Right renal pelvis (tissue), 4 donors: ENCODE data around the gene MUC5B. TPM values are rescaled to one million over a fixed set of nuclear protein-coding genes. Genes with fewer than 3 reads are reported as not detected.
"Not testable (repeated sequence)": the region's sequence is repeated elsewhere in the genome, so short reads cannot be mapped to it uniquely, and the experiment has no call there.

Experiments used
- DNase-seq, 4 donors: peaks; one replicate each; pipeline ENCODE4 v3.0.0-alpha.2; 2013; ENCODE audit warnings: low read depth in 4 of 4, low spot score in 3 of 4, missing footprints in 1 of 4
- polyA plus RNA-seq, 4 donors: library from polyadenylated mRNA; unstranded; fragments of 120-200 nt; gene quantifications; one replicate each; pipeline ENCODE4 v1.2.1, GENCODE V29; 2013; ENCODE audit not compliant: insufficient read length in 4 of 4

MUC5B gene
- under 1 TPM in 3 of 4 donors, not detected in 1; 0.01 to 0.05 (median 0.04) TPM for polyA plus RNA-seq

DNA sequence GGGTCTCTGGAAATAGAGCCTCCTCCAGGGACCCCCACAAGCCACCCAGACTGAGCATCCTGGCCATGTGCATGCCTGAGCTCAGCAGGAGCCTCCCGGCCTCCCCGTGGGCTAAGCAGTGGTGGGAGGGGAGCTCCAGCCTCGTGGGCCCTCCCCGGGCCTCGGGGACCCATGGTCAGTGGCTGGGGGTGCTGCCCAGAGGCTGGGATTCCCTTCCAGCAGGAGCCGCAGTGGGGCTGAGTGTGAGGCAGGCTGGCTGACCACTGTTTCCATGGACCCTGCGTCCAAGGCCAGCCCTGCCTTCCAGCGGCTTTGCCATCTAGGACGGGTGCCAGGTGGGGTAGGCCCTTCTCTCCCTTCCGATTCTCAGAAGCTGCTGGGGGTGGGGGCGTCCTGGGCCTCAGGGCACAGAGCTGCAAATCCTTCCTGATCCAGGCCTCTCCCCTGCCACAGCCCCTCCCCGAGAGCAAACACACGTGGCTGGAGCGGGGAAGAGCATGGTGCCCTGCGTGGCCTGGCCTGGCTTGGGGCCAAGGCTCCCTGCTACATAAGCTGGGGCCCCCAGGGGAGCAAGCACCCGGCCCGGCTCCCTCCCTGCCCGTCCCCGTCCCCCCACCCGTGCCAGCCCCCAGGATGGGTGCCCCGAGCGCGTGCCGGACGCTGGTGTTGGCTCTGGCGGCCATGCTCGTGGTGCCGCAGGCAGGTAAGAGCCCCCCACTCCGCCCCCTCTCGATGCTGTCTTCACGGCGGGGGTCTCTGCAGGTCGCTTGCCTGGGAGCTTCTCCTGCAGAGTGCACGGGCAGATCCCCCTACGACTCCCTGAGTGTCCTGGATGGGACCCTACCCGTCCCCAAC, at the start of gene MUC5B:
Gene MUC5B, plus strand, starts transcription at position 576 of the 855 bp plus-strand sequence. Its CDS starts 58 bp downstream, at position 634.
- no peak for DNase-seq

DNA sequence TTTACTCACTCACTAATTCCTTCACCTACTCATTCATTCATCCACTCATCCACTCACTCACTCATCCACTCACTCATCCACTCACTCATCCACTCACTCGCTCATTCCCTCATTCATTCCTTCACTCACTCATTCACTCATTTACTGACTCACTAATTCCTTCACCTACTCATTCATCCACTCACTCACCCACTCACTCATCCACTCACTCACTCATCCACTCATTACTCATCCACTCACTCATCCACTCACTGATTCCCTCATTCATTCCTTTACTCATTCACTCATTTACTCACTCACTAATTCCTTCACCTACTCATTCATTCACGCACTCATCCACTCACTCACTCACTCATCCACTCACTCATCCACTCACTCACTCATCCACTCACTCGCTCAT, 49.5 kb upstream of the MUC5B start:
- not testable (repeated sequence) for DNase-seq

GRCh38 chr11:1174441-1175370, 48.2 kb upstream of the MUC5B start:
- DNase-seq, result no peak

DNA sequence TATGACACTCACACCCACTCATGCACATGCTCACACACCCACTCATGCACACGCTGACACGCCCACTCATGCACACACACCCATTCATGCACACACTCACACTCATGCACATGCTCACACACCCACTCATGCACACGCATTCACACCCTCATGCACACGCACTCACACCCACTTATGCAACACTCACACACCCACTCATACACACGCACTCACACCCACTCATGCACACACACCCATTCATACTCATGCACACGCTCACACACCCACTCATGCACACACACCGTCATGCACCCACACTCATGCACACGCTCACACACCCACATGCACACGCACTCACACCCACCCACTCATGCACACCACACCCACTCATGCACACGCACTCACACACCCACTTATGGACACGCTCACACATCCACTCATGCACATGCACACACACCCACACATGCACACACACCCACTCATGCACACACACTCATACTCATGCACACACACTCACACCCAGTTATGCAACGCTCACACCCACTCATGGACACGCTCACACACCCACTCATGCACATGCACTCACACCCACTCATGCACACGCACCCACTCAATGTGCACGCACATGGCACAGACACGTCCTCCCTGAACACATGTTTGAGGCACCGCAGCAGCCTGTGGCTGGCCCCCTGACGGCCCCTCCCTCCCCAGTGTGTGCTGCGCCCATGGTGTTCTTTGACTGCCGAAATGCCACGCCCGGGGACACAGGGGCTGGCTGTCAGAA, 47.2 kb upstream of the MUC5B start:
- DNase-seq, result no peak

DNA sequence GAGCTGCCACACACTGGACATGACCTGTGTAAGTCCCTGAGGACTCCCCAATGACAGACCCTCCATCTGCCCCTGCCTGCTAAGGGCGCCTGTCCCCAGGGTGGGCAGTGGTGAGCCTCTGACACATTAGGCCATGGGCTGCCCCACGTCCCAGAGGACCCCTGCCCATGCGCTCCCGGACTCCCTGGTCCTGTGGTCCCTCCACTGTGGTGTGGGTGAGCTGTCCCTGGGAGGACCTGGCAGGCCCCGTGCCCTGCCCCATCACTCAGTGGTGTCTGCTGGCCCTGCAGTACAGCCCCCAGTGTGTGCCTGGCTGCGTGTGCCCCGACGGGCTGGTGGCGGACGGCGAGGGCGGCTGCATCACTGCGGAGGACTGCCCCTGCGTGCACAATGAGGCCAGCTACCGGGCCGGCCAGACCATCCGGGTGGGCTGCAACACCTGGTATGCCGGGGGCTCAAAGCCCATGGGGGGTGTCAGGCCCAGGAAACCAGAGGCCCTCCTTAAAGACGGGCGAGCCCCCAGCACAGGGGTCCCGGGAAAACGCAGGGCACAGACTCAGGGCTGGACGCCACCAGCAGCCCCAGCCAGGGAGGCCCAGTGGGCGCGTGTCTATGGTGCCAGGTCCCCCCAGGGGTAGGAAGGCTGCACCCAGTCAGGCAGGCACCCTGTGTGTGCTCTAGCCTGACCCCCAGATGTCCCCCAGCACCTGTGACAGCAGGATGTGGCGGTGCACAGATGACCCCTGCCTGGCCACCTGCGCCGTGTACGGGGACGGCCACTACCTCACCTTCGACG, 46.4 kb upstream of the MUC5B start:
- no peak for DNase-seq

DNA sequence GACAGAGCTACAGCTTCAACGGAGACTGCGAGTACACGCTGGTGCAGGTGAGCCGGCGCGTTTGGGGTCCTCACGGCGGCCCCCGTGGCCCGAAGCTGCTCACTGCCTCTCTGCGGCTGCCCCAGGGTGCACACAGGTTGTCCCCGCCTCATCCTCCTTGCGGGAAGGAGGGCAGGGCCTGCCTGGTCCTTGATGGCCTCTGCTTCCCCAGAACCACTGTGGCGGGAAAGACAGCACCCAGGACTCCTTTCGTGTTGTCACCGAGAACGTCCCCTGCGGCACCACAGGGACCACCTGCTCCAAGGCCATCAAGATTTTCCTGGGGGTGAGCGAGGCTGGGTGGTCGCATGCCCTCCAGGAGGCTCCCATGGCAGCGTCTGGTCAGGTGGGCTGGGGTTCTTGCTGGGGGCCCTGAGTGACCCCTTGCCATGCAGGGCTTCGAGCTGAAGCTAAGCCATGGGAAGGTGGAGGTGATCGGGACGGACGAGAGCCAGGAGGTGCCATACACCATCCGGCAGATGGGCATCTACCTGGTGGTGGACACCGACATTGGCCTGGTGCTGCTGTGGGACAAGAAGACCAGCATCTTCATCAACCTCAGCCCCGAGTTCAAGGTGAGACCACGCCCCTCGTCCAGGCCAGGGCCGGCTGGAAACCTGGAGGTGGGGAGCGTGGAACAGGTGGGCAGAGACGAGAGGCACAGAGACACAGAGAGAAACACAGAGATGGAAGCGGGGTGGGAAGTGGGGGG, 45.7 kb upstream of the MUC5B start:
- no peak for DNase-seq

GRCh38 chr11:1177771-1178090, 45.1 kb upstream of the MUC5B start:
- DNase-seq, result no peak

GRCh38 chr11:1178201-1178885, 44.5 kb upstream of the MUC5B start:
- DNase-seq, result no peak

DNA sequence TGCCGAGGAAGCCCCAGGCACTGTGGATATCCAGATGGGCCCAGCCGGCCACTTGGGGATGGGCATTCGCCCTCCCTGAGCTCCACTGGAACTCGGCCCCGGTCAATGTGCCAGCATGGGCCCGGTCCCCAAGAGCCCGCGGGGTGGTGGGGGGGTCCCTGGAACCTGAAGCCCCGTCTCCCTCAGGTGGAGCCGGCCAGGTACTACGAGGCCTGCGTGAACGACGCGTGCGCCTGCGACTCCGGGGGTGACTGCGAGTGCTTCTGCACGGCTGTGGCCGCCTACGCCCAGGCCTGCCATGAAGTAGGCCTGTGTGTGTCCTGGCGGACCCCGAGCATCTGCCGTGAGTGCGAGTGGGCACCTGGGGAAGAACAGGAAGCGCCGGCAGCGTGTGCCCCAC, 44.0 kb upstream of the MUC5B start:
- DNase-seq, result no peak

DNA sequence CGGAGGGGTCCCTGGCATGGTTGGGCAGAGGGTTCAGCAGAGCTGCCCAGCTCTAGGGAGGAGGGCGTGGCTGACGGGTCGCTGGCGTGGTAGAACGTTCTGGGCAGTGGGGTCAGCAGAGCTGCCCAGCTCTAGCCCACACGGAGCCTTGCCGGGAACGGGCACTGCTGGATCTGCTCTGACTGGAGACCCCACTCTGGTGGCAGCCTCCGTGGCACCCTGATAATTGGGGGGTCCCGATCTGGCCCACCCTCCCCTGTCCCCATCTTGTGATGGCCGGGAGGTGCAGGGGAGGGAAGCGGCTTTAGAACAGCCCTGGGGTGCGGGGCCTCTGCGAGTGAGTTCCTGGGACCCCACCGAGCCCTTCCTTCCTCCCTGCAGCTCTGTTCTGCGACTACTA, 43.2 kb upstream of the MUC5B start:
- no peak for DNase-seq

- no peak for DNase-seq
Observed at GRCh38 chr11:1180171-1180570, 42.7 kb upstream of the MUC5B start.

- no peak for DNase-seq
Observed at GRCh38 chr11:1180947-1181391, 41.9 kb upstream of the MUC5B start.

DNA sequence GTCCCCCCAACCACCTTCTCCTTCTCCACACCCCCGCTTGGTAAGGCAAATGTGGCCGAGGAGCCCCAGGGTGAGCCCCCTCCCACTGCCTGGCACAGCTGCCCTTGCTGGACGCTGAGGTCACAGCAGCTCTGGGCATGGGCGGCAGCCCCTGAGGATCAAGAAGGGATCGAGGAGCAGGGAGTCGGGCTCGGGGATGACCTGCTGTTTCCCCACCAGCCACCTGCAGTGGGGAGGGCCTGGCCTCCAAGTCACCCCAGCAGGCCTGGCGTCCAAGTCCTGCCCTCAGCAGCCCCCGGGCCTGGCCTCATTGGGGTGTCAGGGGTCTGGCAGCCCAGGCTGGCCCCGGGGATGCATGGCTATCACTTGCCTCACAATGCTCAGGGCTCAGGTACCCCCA, 41.4 kb upstream of the MUC5B start:
- DNase-seq, result no peak

DNA sequence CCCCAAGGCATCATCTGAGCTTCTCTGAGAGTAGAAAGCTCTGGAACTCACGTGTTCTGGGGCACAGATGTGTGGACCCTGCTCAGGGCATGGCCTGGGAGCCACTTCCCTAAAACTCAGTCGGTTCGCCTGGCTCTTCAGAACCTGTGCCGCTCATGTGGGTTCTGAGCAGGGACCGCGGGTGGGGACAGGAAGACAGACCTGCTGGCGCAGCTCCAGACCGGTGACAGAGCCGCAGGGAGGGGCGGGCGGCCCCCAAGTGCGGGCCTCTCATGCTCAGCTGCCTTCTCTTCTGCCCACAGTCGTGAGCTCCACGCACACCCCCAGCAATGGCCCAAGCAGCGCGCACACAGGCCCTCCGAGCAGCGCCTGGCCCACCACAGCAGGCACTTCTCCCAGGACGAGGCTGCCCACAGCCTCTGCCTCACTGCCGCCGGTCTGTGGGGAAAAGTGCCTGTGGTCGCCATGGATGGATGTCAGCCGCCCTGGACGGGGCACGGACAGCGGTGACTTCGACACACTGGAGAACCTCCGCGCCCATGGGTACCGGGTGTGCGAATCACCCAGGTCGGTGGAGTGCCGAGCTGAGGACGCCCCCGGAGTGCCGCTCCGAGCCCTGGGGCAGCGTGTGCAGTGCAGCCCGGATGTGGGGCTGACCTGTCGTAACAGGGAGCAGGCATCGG, 40.9 kb upstream of the MUC5B start:
- no peak for DNase-seq

GRCh38 chr11:1184139-1184538, 38.7 kb upstream of the MUC5B start:
- not testable (repeated sequence) for DNase-seq

- DNase-seq, result not testable (repeated sequence)
Observed at GRCh38 chr11:1188451-1189130, 34.3 kb upstream of the MUC5B start.

DNA sequence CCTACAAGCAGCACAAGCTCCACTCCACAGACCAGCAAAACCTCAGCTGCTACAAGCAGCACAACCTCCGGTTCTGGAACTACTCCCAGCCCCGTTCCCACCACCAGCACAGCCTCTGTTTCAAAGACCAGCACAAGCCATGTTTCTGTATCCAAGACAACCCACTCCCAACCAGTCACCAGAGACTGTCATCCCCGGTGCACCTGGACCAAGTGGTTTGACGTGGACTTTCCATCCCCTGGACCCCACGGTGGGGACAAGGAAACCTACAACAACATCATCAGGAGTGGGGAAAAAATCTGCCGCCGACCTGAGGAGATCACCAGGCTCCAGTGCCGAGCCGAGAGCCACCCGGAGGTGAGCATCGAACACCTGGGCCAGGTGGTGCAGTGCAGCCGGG, 33.0 kb upstream of the MUC5B start:
- DNase-seq, result not testable (repeated sequence)
